HepG2 (cell line): ENCODE results near the gene ANKRD29. TPM values are rescaled to one million over a fixed set of nuclear protein-coding genes. Genes with fewer than 3 reads are reported as not detected.
A peak's percentile ranks its signal among the peaks of the same experiment; 100 is the strongest.

Experiments
- AGO1 ChIP-seq: fragments of 200-400 bp; formaldehyde crosslinking; IDR thresholded peaks from 2 replicates; pipeline ENCODE4 v1.6.1; 2017; ENCODE audit warnings: mild to moderate bottlenecking, low read depth, low read length, moderate library complexity; ENCODE audit not compliant: poor library complexity, severe bottlenecking
- BCL6 ChIP-seq: IDR thresholded peaks from 2 replicates; pipeline ENCODE4 v1.6.1; 2016; ENCODE audit warnings: missing genetic modification reagents, missing compliant biosample characterization
- EEA1 ChIP-seq: sonication (generic); formaldehyde crosslinking; IDR thresholded peaks from 2 replicates; pipeline ENCODE4 v1.5.1; 2020; ENCODE audit warnings: mild to moderate bottlenecking, missing genetic modification reagents, borderline replicate concordance
- ISX ChIP-seq: sonication (generic); formaldehyde crosslinking; conservative IDR thresholded peaks from 2 replicates; pipeline ENCODE4 v1.5.0; 2020; ENCODE audit warnings: missing genetic modification reagents
- JARID2 ChIP-seq: sonication (generic); formaldehyde crosslinking; IDR thresholded peaks from 2 replicates; pipeline ENCODE4 v1.8.1; 2023; ENCODE audit warnings: missing genetic modification reagents, inconsistent platforms; ENCODE audit not compliant: insufficient replicate concordance
- KLF15 ChIP-seq: sonication (generic); formaldehyde crosslinking; IDR thresholded peaks from 2 replicates; pipeline ENCODE4 v1.8.1; 2023; ENCODE audit warnings: borderline replicate concordance, mild to moderate bottlenecking, inconsistent platforms, missing genetic modification reagents, mixed read lengths
- MXD3 ChIP-seq: IDR thresholded peaks from 2 replicates; pipeline ENCODE4 v1.6.1; 2016; ENCODE audit warnings: mild to moderate bottlenecking, missing biosample characterization, missing genetic modification reagents
- NAIF1 ChIP-seq: sonication (generic); formaldehyde crosslinking; IDR thresholded peaks from 2 replicates; pipeline ENCODE4 v1.5.0; 2020; ENCODE audit warnings: mild to moderate bottlenecking, missing genetic modification reagents, borderline replicate concordance
- PHF21A ChIP-seq: sonication (generic); formaldehyde crosslinking; IDR thresholded peaks from 2 replicates; pipeline ENCODE4 v1.5.0; 2020; ENCODE audit warnings: mild to moderate bottlenecking, missing genetic modification reagents
- RORA ChIP-seq: sonication (generic); formaldehyde crosslinking; IDR thresholded peaks from 2 replicates; pipeline ENCODE4 v1.5.0; 2020; ENCODE audit warnings: mild to moderate bottlenecking, missing genetic modification reagents, moderate library complexity
- SIX4 ChIP-seq: sonication (generic); formaldehyde crosslinking; IDR thresholded peaks from 2 replicates; pipeline ENCODE4 v1.4.0; 2020; ENCODE audit warnings: missing genetic modification reagents
- SP1 ChIP-seq, 2 experiments: fragments of 450-650 bp in 1 of 2; sonication (generic) in 1 of 2; formaldehyde crosslinking in 1 of 2; IDR thresholded peaks; 2 replicates each; pipeline versions ENCODE4 v1.4.0 to v1.6.1; 2016 to 2020; ENCODE audit warnings: missing genetic modification reagents in 1 of 2
- TIGD3 ChIP-seq: sonication (generic); formaldehyde crosslinking; IDR thresholded peaks from 2 replicates; pipeline ENCODE4 v1.5.1; 2020; ENCODE audit warnings: mild to moderate bottlenecking, missing genetic modification reagents, borderline replicate concordance
- TSC22D2 ChIP-seq: sonication (generic); formaldehyde crosslinking; IDR thresholded peaks from 2 replicates; pipeline ENCODE4 v1.5.1; 2020; ENCODE audit warnings: missing genetic modification reagents, mild to moderate bottlenecking, borderline replicate concordance
- YEATS2 ChIP-seq: sonication (generic); formaldehyde crosslinking; IDR thresholded peaks from 2 replicates; pipeline ENCODE4 v1.4.0; 2020; ENCODE audit warnings: missing genetic modification reagents, borderline replicate concordance
- ZBTB20 ChIP-seq: sonication (generic); formaldehyde crosslinking; IDR thresholded peaks from 2 replicates; pipeline ENCODE4 v1.8.1; 2023; ENCODE audit warnings: missing genetic modification reagents, low read depth, mild to moderate bottlenecking, borderline replicate concordance
- ZBTB39 ChIP-seq: sonication (generic); formaldehyde crosslinking; IDR thresholded peaks from 2 replicates; pipeline ENCODE4 v1.5.0; 2020; ENCODE audit warnings: missing genetic modification reagents
- ZMYM4 ChIP-seq: sonication (generic); formaldehyde crosslinking; IDR thresholded peaks from 2 replicates; pipeline ENCODE4 v1.8.1; 2023; ENCODE audit warnings: mild to moderate bottlenecking, missing genetic modification reagents
- ZNF317 ChIP-seq: sonication (generic); formaldehyde crosslinking; IDR thresholded peaks from 2 replicates; pipeline ENCODE4 v1.5.0; 2020; ENCODE audit warnings: mild to moderate bottlenecking, missing genetic modification reagents
- ZNF337 ChIP-seq: sonication (generic); formaldehyde crosslinking; IDR thresholded peaks from 2 replicates; pipeline ENCODE4 v1.5.1; 2020; ENCODE audit warnings: missing genetic modification reagents, low read depth, mild to moderate bottlenecking, borderline replicate concordance
- ZNF33A ChIP-seq: sonication (generic); formaldehyde crosslinking; IDR thresholded peaks from 2 replicates; pipeline ENCODE4 v1.5.1; 2020; ENCODE audit warnings: missing genetic modification reagents, mild to moderate bottlenecking, moderate library complexity, borderline replicate concordance
- ZNF441 ChIP-seq: sonication (generic); formaldehyde crosslinking; IDR thresholded peaks from 2 replicates; pipeline ENCODE4 v1.7.0; 2021; ENCODE audit warnings: missing genetic modification reagents, borderline replicate concordance
- ZNF564 ChIP-seq: sonication (generic); formaldehyde crosslinking; IDR thresholded peaks from 2 replicates; pipeline ENCODE4 v1.8.1; 2023; ENCODE audit warnings: mild to moderate bottlenecking, missing genetic modification reagents
- ZNF841 ChIP-seq: sonication (generic); formaldehyde crosslinking; IDR thresholded peaks from 2 replicates; pipeline ENCODE4 v1.8.1; 2023; ENCODE audit warnings: missing genetic modification reagents, borderline replicate concordance
- polyA plus RNA-seq, 8 experiments: library from polyadenylated mRNA; depleted of rRNA in 3 of 8; stranded (reverse) in 7 of 8; unstranded in 1 of 8; fragments of >200 nt; fragmentation: Illumina TruSeq in 4 of 8; extraction: Trizol in 4 of 8; gene quantifications; 2 replicates each; pipeline versions ENCODE4 v1.2.1 to v1.2.3, GENCODE V29; 2011 to 2016; ENCODE audit warnings: low read depth in 4 of 8, missing spikeins in 1 of 8, mixed read lengths in 1 of 8; ENCODE audit not compliant: insufficient read depth in 1 of 8
- total RNA-seq, 5 experiments: library from RNA; depleted of rRNA; stranded (reverse); fragments of >200 nt; fragmentation: Illumina TruSeq; extraction: Trizol; gene quantifications; 2 replicates each; pipeline ENCODE4 v1.2.3, GENCODE V29; 2016; ENCODE audit warnings: low read depth in 1 of 5
- TF ChIP-seq, protein P1 (sequence below): sonication (generic); formaldehyde crosslinking; IDR thresholded peaks from 2 replicates; pipeline ENCODE4 v1.4.0; 2020; ENCODE audit warnings: missing genetic modification reagents, borderline replicate concordance

Gene ANKRD29
- total and polyA plus RNA-seq, 2 of the 13 experiments (the other 11 are each of a cell fraction or from before 2014, with no cell fraction given), result not detected

DNA sequence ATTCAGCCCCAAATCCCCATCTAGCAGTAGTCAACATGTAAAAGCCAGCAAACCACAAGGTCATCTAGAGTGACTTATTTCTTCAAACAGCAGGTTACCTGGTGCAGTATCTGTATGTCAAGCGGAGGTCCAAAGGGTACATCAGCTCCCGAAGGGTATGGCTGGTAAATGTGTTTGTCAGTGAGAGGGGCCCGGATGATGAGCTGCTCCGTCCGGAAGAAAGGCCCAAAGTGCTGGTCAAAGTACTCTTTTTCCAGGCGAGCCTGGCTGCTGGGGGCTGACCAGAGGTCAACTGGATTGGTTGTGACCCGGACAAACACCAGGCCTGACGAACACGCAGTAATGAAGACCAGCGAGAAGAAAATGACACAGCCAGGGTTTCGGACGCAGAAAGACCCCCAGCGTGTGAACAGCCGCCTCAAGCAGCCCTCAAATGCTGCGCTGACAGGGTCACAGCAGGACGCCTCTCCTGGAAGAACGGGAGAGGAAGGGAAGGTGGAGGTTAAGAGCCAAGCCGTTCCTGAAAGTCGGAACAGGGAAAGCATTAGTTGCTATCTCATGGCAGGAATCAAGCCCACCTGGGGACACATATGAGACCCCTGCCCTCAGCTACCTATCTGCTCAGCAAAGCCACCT is 106.4 kb downstream of the ANKRD29 start (continued):
- TF ChIP-seq ZNF33A (no peak), ZMYM4 (peak; percentile 91), ZBTB20 (peak; percentile 99), RORA (CRISPR knock-in tag) (no peak), MXD3 (CRISPR knock-in tag) (no peak), AGO1 (no peak), EEA1 (CRISPR knock-in tag) (no peak), PHF21A (CRISPR knock-in tag) (peak; percentile 100), BCL6 (CRISPR knock-in tag) (peak; percentile 56; the same call in 1 of the 2 replicates), SIX4 (CRISPR knock-in tag) (0 out of 2 replicates have a peak, but pooled peaks have one; percentile 17), ZNF441 (peak; percentile 87), ZNF841 (CRISPR knock-in tag) (no peak), ZBTB39 (CRISPR knock-in tag) (0 out of 2 replicates have a peak, but pooled peaks have one; percentile 53), ISX (no peak), ZNF337 (CRISPR knock-in tag) (no peak; the same call in 1 of the 2 replicates), KLF15 (CRISPR knock-in tag) (no peak), SP1 (IDR thresholded peaks at IDR 0.05) (no peak), SP1 (CRISPR knock-in tag; IDR thresholded peaks at IDR 0.05) (no peak), ZNF317 (0 out of 2 replicates have a peak, but pooled peaks have one; percentile 71), TSC22D2 (CRISPR knock-in tag) (no peak), NAIF1 (CRISPR knock-in tag) (no peak), TIGD3 (CRISPR knock-in tag) (no peak), JARID2 (CRISPR knock-in tag) (no peak), ZNF564 (CRISPR knock-in tag) (peak; percentile 36; the same call in 1 of the 2 replicates), YEATS2 (CRISPR knock-in tag) (peak; percentile 79; the same call in 1 of the 2 replicates)
- TF ChIP-seq, protein P1, sequence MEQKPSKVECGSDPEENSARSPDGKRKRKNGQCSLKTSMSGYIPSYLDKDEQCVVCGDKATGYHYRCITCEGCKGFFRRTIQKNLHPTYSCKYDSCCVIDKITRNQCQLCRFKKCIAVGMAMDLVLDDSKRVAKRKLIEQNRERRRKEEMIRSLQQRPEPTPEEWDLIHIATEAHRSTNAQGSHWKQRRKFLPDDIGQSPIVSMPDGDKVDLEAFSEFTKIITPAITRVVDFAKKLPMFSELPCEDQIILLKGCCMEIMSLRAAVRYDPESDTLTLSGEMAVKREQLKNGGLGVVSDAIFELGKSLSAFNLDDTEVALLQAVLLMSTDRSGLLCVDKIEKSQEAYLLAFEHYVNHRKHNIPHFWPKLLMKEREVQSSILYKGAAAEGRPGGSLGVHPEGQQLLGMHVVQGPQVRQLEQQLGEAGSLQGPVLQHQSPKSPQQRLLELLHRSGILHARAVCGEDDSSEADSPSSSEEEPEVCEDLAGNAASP (CRISPR knock-in tag), result peak; percentile 86; the same call in 1 of the 2 replicates
